OCI-LY3 (cell line): ENCODE results near the gene ZNG1A.
"Not testable (repeated sequence)": the region's sequence is repeated elsewhere in the genome, so short reads cannot be mapped to it uniquely, and the experiment has no call there.

Experiments used
- H2AFZ ChIP-seq: fragments of 200-600, 300-600 bp; shearing (Covaris generic); 2 replicates; pipeline ENCODE4 v1.6.0; 2014; ENCODE audit warnings: antibody characterized with exemption, low read depth, low read length
- H3K27ac ChIP-seq: fragments of 200-600, 300-600 bp; sonication (generic); 2 replicates; pipeline ENCODE4 v1.5.1; 2014; ENCODE audit warnings: mild to moderate bottlenecking, low read length, moderate library complexity, mixed read lengths
- H3K27me3 ChIP-seq: fragments of 200-600, 300-600 bp; sonication (generic); 2 replicates; pipeline ENCODE4 v1.6.1; 2014; ENCODE audit warnings: low read depth, low read length, mixed read lengths
- H3K36me3 ChIP-seq: fragments of 200-600, 300-600 bp; sonication (generic); replicated peaks from 2 replicates; pipeline ENCODE3; 2014; ENCODE audit warnings: low read depth, low read length, mixed read lengths
- H3K4me1 ChIP-seq: fragments of 300-600, 200-600 bp; sonication (generic); 2 replicates; pipeline ENCODE4 v1.6.1; 2014; ENCODE audit warnings: low read length, mixed read lengths
- H3K4me2 ChIP-seq: fragments of 200-600, 300-600 bp; sonication (generic); 2 replicates; pipeline ENCODE4 v1.6.1; 2014; ENCODE audit warnings: low read length, mixed read lengths
- H3K4me3 ChIP-seq: fragments of 300-600, 200-600 bp; sonication (generic); 2 replicates; pipeline ENCODE4 v1.5.1; 2014; ENCODE audit warnings: antibody characterized with exemption, mild to moderate bottlenecking, low read length, moderate library complexity
- H3K79me2 ChIP-seq: fragments of 300-600, 200-600 bp; shearing (Covaris generic); 2 replicates; pipeline ENCODE4 v1.6.1; 2014; ENCODE audit warnings: mild to moderate bottlenecking, low read length, mixed read lengths
- H3K9ac ChIP-seq: fragments of 300-600, 200-600 bp; shearing (Covaris generic); 2 replicates; pipeline ENCODE4 v1.6.0; 2014; ENCODE audit warnings: mild to moderate bottlenecking, low read length, moderate library complexity
- H3K9me3 ChIP-seq: fragments of 200-600, 300-600 bp; shearing (Covaris generic); 2 replicates; pipeline ENCODE4 v1.6.1; 2014; ENCODE audit warnings: low read length, mixed read lengths; ENCODE audit not compliant: insufficient read depth
- H4K20me1 ChIP-seq: fragments of 200-600, 300-600 bp; sonication (generic); 2 replicates; pipeline ENCODE4 v1.6.1; 2016; ENCODE audit warnings: low read length, mixed read lengths; ENCODE audit not compliant: insufficient read depth
- CTCF ChIP-seq: fragments of 200-600, 300-600 bp; sonication (generic); IDR thresholded peaks from 2 replicates; pipeline ENCODE4 v1.5.1; 2014; ENCODE audit warnings: antibody characterized with exemption, low read length, low read depth
- EZH2phosphoT487 ChIP-seq: fragments of 200-600 bp; shearing (Covaris generic); IDR thresholded peaks from 2 replicates; pipeline ENCODE4 v1.6.1; 2018; ENCODE audit warnings: antibody characterized with exemption, mixed run types, low read depth

The ZNG1A gene

DNA sequence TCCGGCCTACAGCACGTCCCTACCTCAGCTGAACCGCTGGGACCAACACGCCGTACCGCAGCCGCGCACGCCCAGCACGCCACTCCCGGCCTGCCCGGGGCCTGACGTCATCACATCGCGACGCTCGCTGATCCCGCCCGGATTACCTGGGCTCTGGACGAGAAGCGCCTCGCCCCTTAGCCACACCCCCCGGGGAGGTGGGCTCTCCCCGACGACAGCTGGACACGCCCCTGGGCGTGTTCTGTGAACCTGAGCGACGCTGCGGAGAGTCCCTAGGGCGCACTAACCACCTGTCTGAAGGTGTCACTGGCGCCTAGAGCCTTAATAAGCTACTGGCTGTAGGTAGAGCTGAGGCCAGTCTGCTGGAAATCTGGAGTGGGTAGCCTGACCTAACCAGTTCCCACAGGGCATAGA, at the start of gene ZNG1A:
ZNG1A (minus strand) TSS at position 87 of the 414 bp plus-strand sequence. CDS start 87 bp downstream, outside the sequence.
- H3K4me3 ChIP-seq: peak within 1 kb of the TSS; percentile 68
- H3K27ac ChIP-seq, H3K9me3 ChIP-seq, H3K27me3 ChIP-seq, H4K20me1 ChIP-seq, H3K4me1 ChIP-seq, H2AFZ ChIP-seq, H3K9ac ChIP-seq, H3K79me2 ChIP-seq, H3K36me3 ChIP-seq: not testable (repeated sequence)
- peak within 1 kb of the TSS; percentile 56 for H3K4me2 ChIP-seq

- Histone ChIP-seq H3K9me3 (no peaks in the 10 kb centered on the region), H4K20me1 (no peaks in the 10 kb centered on the region), H2AFZ (no peak overlapping the region)
Observed at GRCh38 chr9:227860-228259, 49.0 kb upstream of the ZNG1A start.

DNA sequence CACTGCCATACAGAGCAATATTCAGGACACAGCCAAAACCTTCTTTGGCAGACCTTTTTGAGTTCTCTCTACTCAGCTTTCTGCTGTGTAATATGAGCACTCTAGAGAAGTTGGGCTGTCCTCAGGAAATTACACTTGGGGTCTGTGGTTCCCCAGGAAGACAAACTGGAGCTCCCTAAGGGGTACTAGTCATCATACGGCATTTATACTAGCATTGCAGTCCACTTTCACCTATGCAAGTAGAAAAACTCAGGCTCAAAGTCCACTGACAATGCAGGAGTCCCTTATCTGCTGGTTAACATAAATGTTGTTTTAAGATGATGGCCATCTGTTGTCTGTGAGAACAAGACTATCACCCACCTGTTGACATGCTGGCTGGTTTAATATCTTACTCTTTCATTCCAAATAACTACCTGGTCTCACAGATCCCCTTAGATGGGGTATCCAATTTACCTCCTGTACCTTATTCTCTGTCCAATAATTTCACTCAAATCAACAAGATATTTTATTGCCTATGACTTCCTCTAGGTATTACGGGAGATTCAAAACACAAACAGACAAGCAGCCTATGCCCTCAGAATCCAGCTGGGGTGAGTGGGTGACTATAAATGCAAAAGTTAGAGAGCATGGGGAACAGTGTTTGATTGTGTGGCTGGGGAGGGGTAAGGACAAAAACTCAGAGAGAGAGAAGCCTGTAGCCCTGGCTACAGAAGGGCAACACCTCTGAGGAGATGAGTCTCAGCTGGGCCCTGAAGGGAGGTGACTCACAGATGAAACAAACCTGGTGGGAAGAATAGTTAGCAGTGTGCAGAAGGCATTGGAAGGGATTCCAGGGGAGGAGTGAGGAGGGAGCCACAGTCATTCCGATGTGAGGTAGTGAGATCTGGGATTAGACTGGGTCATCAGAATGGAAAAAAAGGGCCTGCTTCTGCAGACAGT, 46.0 kb upstream of the ZNG1A start:
- Histone ChIP-seq H4K20me1 (no peaks in the 10 kb centered on the region), H3K27me3 (no peaks in the 10 kb centered on the region), H3K36me3 (no peaks in the 10 kb centered on the region), H3K9ac (no peak overlapping the region), H3K27ac (no peak overlapping the region), H3K4me1 (no peaks in the 10 kb centered on the region), H3K9me3 (no peaks in the 10 kb centered on the region), H3K79me2 (no peaks in the 10 kb centered on the region), H3K4me2 (no peak overlapping the region), H2AFZ (no peak overlapping the region), H3K4me3 (no peak overlapping the region)
- no peak for TF ChIP-seq EZH2phosphoT487

More at GRCh38 chr9:227860-228259, 49.0 kb upstream of the ZNG1A start:
- Histone ChIP-seq H3K4me3 (no peak overlapping the region), H3K79me2 (no peaks in the 10 kb centered on the region), H3K4me1 (no peaks in the 10 kb centered on the region), H3K36me3 (no peaks in the 10 kb centered on the region), H3K27me3 (no peaks in the 10 kb centered on the region), H3K9ac (no peak overlapping the region), H3K27ac (no peak overlapping the region), H3K4me2 (no peak overlapping the region)
- TF ChIP-seq EZH2phosphoT487 (no peak), CTCF (no peak)

GRCh38 chr9:224026-224425, 45.2 kb upstream of the ZNG1A start:
- Histone ChIP-seq H3K27ac (no peak overlapping the region), H3K4me1 (no peaks in the 10 kb centered on the region)

More at GRCh38 chr9:224026-224425, 45.2 kb upstream of the ZNG1A start:
- Histone ChIP-seq H3K4me2 (no peak overlapping the region), H3K36me3 (no peaks in the 10 kb centered on the region), H3K9ac (no peak overlapping the region), H3K4me3 (no peak overlapping the region), H2AFZ (no peak overlapping the region), H3K79me2 (no peaks in the 10 kb centered on the region), H4K20me1 (no peaks in the 10 kb centered on the region), H3K9me3 (no peaks in the 10 kb centered on the region), H3K27me3 (no peaks in the 10 kb centered on the region)
- TF ChIP-seq CTCF (no peak), EZH2phosphoT487 (no peak)
